ENCODE results near the gene GRID1.

The GRID1 gene

DNA sequence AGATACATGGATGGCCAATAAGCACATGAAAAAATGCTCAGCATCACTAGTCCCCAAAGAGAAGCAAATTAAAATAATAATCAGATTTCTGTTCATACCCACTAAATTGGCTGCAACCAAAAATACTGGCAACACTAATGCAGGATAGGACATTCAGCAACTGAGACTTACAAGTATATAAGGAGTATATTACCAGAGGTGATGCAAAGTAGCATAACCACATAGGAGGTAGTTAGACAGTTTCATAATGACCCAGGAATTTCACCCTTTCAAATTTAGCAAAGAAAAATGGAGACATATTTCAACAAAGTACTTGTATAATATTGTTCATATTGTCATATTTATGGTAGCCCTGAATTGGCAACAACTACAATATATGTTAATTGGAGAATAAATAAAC lies 727.8 kb downstream of the GRID1 start:
- no peak overlapping the region for H3K4me3 ChIP-seq (replicated peaks in 1 of 2; ENCODE audit: low read depth in 2 of 2, low read length in 2 of 2)
- TF ChIP-seq, protein P1, sequence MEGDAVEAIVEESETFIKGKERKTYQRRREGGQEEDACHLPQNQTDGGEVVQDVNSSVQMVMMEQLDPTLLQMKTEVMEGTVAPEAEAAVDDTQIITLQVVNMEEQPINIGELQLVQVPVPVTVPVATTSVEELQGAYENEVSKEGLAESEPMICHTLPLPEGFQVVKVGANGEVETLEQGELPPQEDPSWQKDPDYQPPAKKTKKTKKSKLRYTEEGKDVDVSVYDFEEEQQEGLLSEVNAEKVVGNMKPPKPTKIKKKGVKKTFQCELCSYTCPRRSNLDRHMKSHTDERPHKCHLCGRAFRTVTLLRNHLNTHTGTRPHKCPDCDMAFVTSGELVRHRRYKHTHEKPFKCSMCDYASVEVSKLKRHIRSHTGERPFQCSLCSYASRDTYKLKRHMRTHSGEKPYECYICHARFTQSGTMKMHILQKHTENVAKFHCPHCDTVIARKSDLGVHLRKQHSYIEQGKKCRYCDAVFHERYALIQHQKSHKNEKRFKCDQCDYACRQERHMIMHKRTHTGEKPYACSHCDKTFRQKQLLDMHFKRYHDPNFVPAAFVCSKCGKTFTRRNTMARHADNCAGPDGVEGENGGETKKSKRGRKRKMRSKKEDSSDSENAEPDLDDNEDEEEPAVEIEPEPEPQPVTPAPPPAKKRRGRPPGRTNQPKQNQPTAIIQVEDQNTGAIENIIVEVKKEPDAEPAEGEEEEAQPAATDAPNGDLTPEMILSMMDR (IDR thresholded peaks at IDR 0.05; ENCODE audit: low read depth, low read length), result no peak
- DNase-seq (ENCODE audit: low read depth in 2 of 2), result no peak

DNA sequence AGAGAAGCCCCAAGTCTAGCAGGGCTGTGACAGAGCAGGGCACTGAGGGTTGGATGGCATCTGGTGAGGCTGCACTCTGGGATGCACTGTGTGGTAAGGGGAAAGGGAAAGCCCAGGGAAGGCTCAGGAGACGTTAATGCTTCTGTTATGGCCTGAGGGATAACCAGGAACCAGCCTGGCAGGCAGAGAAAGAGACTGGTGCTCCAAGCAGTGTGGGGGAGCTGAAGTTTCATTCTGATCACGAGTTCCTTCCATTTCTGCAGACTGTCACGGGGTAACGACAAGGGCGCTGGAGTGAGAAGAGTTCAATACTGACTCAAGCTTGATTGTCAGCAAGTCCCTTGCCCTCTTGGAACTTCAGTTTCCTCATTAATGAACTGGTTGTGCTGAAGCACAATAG lies 730.9 kb downstream of the GRID1 start:
- H3K4me3 ChIP-seq (replicated peaks in 1 of 2; ENCODE audit: low read depth in 2 of 2, low read length in 2 of 2), result no peak overlapping the region
- TF ChIP-seq, protein P1 (IDR thresholded peaks at IDR 0.05; ENCODE audit: low read depth, low read length), result no peak
- no peak for DNase-seq (ENCODE audit: low read depth in 2 of 2)

DNA sequence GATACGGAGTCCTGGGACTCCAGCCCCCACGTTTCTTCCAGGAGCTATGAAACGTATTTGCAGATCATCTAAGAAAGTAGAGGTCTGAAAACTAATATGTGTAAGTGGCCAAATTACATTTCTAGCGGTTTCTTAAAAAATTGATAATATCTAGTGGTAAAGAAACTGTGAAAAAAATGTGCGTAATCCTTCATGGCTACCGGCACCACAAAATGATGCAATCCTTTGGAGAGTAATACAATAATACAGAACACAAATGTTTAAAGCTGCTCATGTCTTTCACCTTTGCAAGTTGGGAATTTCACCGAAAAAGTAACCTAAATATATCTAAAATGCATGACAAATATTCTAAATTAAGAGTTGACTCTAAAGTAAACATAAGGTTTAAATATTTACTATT lies 742.1 kb downstream of the GRID1 start:
- H3K4me3 ChIP-seq (replicated peaks in 1 of 2; ENCODE audit: low read depth in 2 of 2, low read length in 2 of 2), result no peak overlapping the region
- TF ChIP-seq, protein P1 (IDR thresholded peaks at IDR 0.05; ENCODE audit: low read depth, low read length), result no peak
- DNase-seq (ENCODE audit: low read depth in 2 of 2), result no peak

GRCh38 chr10:85623758-85624157 lies 742.8 kb downstream of the GRID1 start:
- no peak for DNase-seq (ENCODE audit: low read depth in 2 of 2)
- TF ChIP-seq, protein P1 (IDR thresholded peaks at IDR 0.05; ENCODE audit: low read depth, low read length), result no peak
- no peak overlapping the region for H3K4me3 ChIP-seq (replicated peaks in 1 of 2; ENCODE audit: low read depth in 2 of 2, low read length in 2 of 2)

DNA sequence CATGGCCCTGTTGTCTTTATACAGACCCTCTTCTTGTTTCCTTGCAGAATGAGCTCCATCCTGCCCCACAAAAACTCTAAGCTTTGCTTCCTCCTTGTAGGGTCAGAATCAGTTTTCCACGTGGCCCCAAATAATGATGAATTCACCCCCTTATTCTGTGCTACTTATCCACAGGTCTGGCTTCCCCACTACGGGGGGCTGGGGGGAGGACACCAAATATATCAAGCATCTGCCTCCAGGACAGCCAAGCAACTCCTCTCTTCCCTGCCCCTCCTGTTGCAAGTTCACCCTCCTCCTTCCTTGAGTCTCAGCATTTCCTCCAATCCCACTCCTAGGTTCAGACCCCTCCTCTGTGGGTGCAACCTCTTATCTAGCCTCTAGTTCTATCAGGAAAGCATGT lies 743.3 kb downstream of the GRID1 start:
- no peak overlapping the region for H3K4me3 ChIP-seq (replicated peaks in 1 of 2; ENCODE audit: low read depth in 2 of 2, low read length in 2 of 2)
- DNase-seq (ENCODE audit: low read depth in 2 of 2), result no peak
- TF ChIP-seq, protein P1 (IDR thresholded peaks at IDR 0.05; ENCODE audit: low read depth, low read length), result no peak

DNA sequence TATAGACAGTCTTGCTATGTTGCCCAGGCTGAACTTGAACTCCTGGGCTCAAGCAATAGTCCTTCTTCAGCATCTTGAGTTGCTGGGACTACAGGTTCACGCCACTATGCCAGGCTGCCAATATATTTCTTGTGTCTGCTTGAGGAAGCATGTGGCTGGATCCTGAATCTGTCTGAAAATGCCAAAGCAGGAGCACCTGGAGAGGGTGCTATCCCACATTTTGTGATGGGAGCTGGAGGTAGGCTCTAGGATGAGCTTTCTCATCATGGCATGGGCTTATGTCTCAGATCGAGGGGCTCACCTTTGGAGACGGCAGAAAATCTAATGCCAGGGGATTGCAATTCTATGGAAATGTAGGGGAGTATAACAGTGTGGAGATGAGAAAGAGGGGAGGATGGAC lies 744.2 kb downstream of the GRID1 start:
- no peak overlapping the region for H3K4me3 ChIP-seq (replicated peaks in 1 of 2; ENCODE audit: low read depth in 2 of 2, low read length in 2 of 2)
- DNase-seq (ENCODE audit: low read depth in 2 of 2), result no peak
- TF ChIP-seq, protein P1 (IDR thresholded peaks at IDR 0.05; ENCODE audit: low read depth, low read length), result no peak

- H3K4me3 ChIP-seq (replicated peaks in 1 of 2; ENCODE audit: low read depth in 2 of 2, low read length in 2 of 2), result no peak overlapping the region
- TF ChIP-seq, protein P1 (IDR thresholded peaks at IDR 0.05; ENCODE audit: low read depth, low read length), result no peak
- DNase-seq (ENCODE audit: low read depth in 2 of 2), result no peak
Observed at GRCh38 chr10:85621562-85621961, 745.0 kb downstream of the GRID1 start.
